Parathyroid adenoma (tissue), 2 donors: ENCODE data around the gene FSTL4.
"Not testable (repeated sequence)": the region's sequence is repeated elsewhere in the genome, so short reads cannot be mapped to it uniquely, and the experiment has no call there.

Source experiments
- H2AFZ ChIP-seq: fragments of 300-600 bp; sonication (generic); one replicate; pipeline ENCODE4 v1.7.0; 2017; ENCODE audit warnings: antibody characterized with exemption, mild to moderate bottlenecking
- H3K27ac ChIP-seq: fragments of 300-600 bp; sonication (generic); one replicate; pipeline ENCODE4 v1.7.0; 2017
- H3K27me3 ChIP-seq: fragments of 300-600 bp; sonication (generic); one replicate; pipeline ENCODE4 v1.7.0; 2017; ENCODE audit warnings: low read length; ENCODE audit not compliant: control insufficient read depth, insufficient read depth
- H3K36me3 ChIP-seq: fragments of 300-600 bp; sonication (generic); one replicate; pipeline ENCODE4 v1.7.0; 2017; ENCODE audit warnings: low read length; ENCODE audit not compliant: control insufficient read depth, insufficient read depth
- H3K4me1 ChIP-seq: fragments of 300-600 bp; sonication (generic); one replicate; pipeline ENCODE4 v1.7.0; 2017; ENCODE audit warnings: control low read depth
- H3K4me2 ChIP-seq: fragments of 300-600 bp; sonication (generic); one replicate; pipeline ENCODE4 v1.7.0; 2017; ENCODE audit warnings: low read length
- H3K4me3 ChIP-seq: fragments of 300-600 bp; sonication (generic); one replicate; pipeline ENCODE4 v1.7.0; 2017; ENCODE audit warnings: low read depth, low read length
- H3K79me2 ChIP-seq: fragments of 300-600 bp; sonication (generic); one replicate; pipeline ENCODE4 v1.7.0; 2017; ENCODE audit warnings: control low read depth
- H3K9ac ChIP-seq: fragments of 300-600 bp; sonication (generic); one replicate; pipeline ENCODE4 v1.7.0; 2017; ENCODE audit warnings: mild to moderate bottlenecking
- H3K9me3 ChIP-seq: fragments of 300-600 bp; sonication (generic); one replicate; pipeline ENCODE4 v1.7.0; 2017; ENCODE audit warnings: low read length; ENCODE audit not compliant: control insufficient read depth
- TF ChIP-seq, protein P1 (sequence below): fragments of 300-600 bp; sonication (generic); IDR thresholded peaks from one replicate; pipeline ENCODE4 v1.7.0; 2017; ENCODE audit warnings: antibody characterized with exemption, mild to moderate bottlenecking
- donor health status: primary hyperparathyroidism.

Gene FSTL4

GRCh38 chr5:133450286-133450685 lies 162.1 kb downstream of the FSTL4 start:
- H3K4me3 ChIP-seq = no peak overlapping the region
- H3K9me3 ChIP-seq = no peaks in the 10 kb centered on the region
- no peak overlapping the region for H3K27ac ChIP-seq
- no peaks in the 10 kb centered on the region for H3K36me3 ChIP-seq
- H3K79me2 ChIP-seq = peaks cover 16% of the 10 kb centered on the region
- no peak overlapping the region for H3K4me2 ChIP-seq
- no peak overlapping the region for H2AFZ ChIP-seq
- TF ChIP-seq, protein P1, sequence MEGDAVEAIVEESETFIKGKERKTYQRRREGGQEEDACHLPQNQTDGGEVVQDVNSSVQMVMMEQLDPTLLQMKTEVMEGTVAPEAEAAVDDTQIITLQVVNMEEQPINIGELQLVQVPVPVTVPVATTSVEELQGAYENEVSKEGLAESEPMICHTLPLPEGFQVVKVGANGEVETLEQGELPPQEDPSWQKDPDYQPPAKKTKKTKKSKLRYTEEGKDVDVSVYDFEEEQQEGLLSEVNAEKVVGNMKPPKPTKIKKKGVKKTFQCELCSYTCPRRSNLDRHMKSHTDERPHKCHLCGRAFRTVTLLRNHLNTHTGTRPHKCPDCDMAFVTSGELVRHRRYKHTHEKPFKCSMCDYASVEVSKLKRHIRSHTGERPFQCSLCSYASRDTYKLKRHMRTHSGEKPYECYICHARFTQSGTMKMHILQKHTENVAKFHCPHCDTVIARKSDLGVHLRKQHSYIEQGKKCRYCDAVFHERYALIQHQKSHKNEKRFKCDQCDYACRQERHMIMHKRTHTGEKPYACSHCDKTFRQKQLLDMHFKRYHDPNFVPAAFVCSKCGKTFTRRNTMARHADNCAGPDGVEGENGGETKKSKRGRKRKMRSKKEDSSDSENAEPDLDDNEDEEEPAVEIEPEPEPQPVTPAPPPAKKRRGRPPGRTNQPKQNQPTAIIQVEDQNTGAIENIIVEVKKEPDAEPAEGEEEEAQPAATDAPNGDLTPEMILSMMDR = no peak
- no peak overlapping the region for H3K9ac ChIP-seq
- H3K27me3 ChIP-seq = no peaks in the 10 kb centered on the region
- H3K4me1 ChIP-seq = peaks cover 16% of the 10 kb centered on the region

DNA sequence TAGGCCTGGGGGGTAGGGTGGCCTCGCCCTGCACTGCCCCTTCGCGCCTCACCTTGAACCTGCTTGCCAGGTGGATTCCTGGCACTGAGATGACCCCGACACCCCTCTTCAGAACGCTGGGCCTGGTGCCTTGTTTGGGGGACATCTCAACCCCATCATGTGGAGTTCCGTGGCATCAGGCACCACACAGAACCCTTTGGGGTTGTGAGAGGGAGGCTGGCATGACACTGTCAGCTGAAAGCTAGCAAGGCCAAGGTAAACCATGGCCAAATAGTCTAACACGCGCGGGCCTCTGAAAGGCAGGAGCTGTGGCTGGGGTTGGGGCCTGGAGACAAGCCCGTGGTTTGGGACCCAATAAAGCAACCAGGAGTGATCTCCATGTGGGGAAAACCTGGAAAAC lies 163.2 kb downstream of the FSTL4 start:
- Histone ChIP-seq H3K79me2 (peaks cover 16% of the 10 kb centered on the region), H3K9ac (no peak overlapping the region), H2AFZ (no peak overlapping the region), H3K36me3 (no peaks in the 10 kb centered on the region), H3K4me1 (peaks cover 9% of the 10 kb centered on the region), H3K4me3 (no peak overlapping the region), H3K27me3 (no peaks in the 10 kb centered on the region), H3K9me3 (no peaks in the 10 kb centered on the region), H3K27ac (no peak overlapping the region), H3K4me2 (no peak overlapping the region)
- TF ChIP-seq, protein P1 = no peak

DNA sequence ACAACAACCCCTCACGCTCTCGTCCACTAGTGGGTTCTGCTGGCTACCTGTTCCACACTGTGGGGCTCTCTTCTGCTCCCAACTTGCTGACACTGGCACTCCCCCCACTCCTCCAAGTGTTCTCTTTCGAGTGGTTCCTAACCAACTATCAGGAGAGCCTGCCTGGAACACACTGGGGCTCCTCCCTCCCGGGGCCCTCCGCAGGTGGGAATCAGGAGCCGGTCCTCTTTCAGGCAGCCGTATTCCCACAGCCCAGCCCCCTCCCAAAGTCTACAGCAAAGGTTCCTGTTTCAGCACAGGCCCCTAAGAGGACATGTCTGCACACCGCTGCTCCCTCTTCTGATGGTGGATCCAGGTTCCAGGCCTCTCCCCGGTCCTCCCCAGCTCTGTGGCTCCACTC lies 165.9 kb downstream of the FSTL4 start:
- Histone ChIP-seq H3K36me3 (no peaks in the 10 kb centered on the region), H3K4me1 (no peaks in the 10 kb centered on the region), H3K4me2 (no peak overlapping the region), H3K9me3 (no peaks in the 10 kb centered on the region), H3K27me3 (no peaks in the 10 kb centered on the region), H2AFZ (no peak overlapping the region), H3K4me3 (no peak overlapping the region), H3K79me2 (peaks cover 9% of the 10 kb centered on the region), H3K27ac (no peak overlapping the region), H3K9ac (no peak overlapping the region)
- TF ChIP-seq, protein P1 = no peak

GRCh38 chr5:133445744-133446143 lies 166.6 kb downstream of the FSTL4 start:
- Histone ChIP-seq H3K36me3 (no peaks in the 10 kb centered on the region), H3K4me2 (no peak overlapping the region), H3K9ac (no peak overlapping the region), H3K79me2 (peaks cover 9% of the 10 kb centered on the region), H3K4me3 (no peak overlapping the region), H3K27ac (no peak overlapping the region), H2AFZ (no peak overlapping the region), H3K27me3 (no peaks in the 10 kb centered on the region), H3K9me3 (no peaks in the 10 kb centered on the region), H3K4me1 (no peaks in the 10 kb centered on the region)
- TF ChIP-seq, protein P1 = no peak

- not testable (repeated sequence) for H3K36me3 ChIP-seq, H3K4me1 ChIP-seq, H2AFZ ChIP-seq, H3K79me2 ChIP-seq, H3K4me3 ChIP-seq, H3K9ac ChIP-seq, H3K27me3 ChIP-seq, H3K9me3 ChIP-seq, H3K4me2 ChIP-seq, H3K27ac ChIP-seq
Observed at GRCh38 chr5:133445204-133445603, 167.1 kb downstream of the FSTL4 start.
